Measurements from ENCODE around the gene MSGN1. TPM values are rescaled to one million over a fixed set of nuclear protein-coding genes. Genes with fewer than 3 reads are reported as not detected.

The MSGN1 gene, protein sequence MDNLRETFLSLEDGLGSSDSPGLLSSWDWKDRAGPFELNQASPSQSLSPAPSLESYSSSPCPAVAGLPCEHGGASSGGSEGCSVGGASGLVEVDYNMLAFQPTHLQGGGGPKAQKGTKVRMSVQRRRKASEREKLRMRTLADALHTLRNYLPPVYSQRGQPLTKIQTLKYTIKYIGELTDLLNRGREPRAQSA
- not detected in 2 replicates for total RNA-seq
- polyA plus RNA-seq: not detected in 2 replicates
- not detected in 2 replicates for polyA plus RNA-seq (2011; cell fraction: cytosol; rRNA removed)
- not detected in 2 replicates for polyA plus RNA-seq (2011; cell fraction: nucleus; rRNA removed)
- polyA plus RNA-seq (2012): not detected in 2 replicates
- not detected in 2 replicates for polyA minus RNA-seq
- not detected for polyA minus RNA-seq (2011; cell fraction: cytosol; rRNA and poly(A)+ RNA removed)
- polyA minus RNA-seq (2011; cell fraction: nucleus; rRNA and poly(A)+ RNA removed): not detected in 2 replicates
- Bru-seq, nascent RNA: not detected
- BruChase-seq, experiment 1, labeled RNA remaining after a 6-hour chase: not detected
- not detected for BruChase-seq, experiment 2, labeled RNA remaining after a 2-hour chase
- long read RNA-seq: 0 reads

GRCh38 chr2:17816396-17817245 lies at the start of gene MSGN1:
Gene MSGN1, plus strand, starts transcription at chr2:17816460. Its CDS starts 59 bp downstream, at chr2:17816519.
- BruUV-seq (replicated peaks): no TSS peak
- POLR2A ChIA-PET: no interaction called here
- H4K20me1 ChIP-seq (replicated peaks; ENCODE audit: control insufficient read depth, extremely low read depth, insufficient read depth, low read length): no peaks in the 10 kb centered on the region
- no peak within 1 kb of the TSS for H3K27ac ChIP-seq (ENCODE audit: insufficient read depth, low read depth, low read length)
- FAIRE-seq (no peak), DNase-seq (ENCODE audit: low read depth, low spot score) (no peak)
- dilution Hi-C loops (cut with MboI; ENCODE audit: extremely low pct_ligation_motif_present, low sequenced_read_pairs) (no loop called here), intact Hi-C loops (cut with micrococcal nuclease) (no loop called here)
- no peaks in the 10 kb centered on the region for H3K79me2 ChIP-seq (ENCODE audit: control insufficient read depth, insufficient read depth, low read length)
- H3K36me3 ChIP-seq (ENCODE audit: control insufficient read depth in 2 of 2, extremely low read depth in 1 of 2, insufficient read depth in 2 of 2, low read length in 2 of 2): no peaks in the 10 kb centered on the region
- no peak within 1 kb of the TSS for H3K4me3 ChIP-seq (replicated peaks in 1 of 3; ENCODE audit: insufficient read depth in 1 of 3, low read depth in 1 of 3, low read length in 3 of 3)
- TF ChIP-seq MYC (IDR thresholded peaks at IDR 0.05; ENCODE audit: low read depth, low read length): no peak
- no peak within 1 kb of the TSS for H3K4me2 ChIP-seq (ENCODE audit: insufficient read depth, low read length)
- H3K9ac ChIP-seq (replicated peaks; ENCODE audit: extremely low read depth, insufficient read depth, low read length): no peak within 1 kb of the TSS
- CTCF ChIA-PET: interaction anchor here (0.8 kb wide), 1 partner anchor 29 kb away, joined by 3 read pairs; no protein-coding TSS in a partner anchor
- H3K9me1 ChIP-seq (replicated peaks; ENCODE audit: control insufficient read depth, extremely low read depth, insufficient read depth, low read length): no peaks in the 10 kb centered on the region
- peaks cover 2% of the 10 kb centered on the region for H3K4me1 ChIP-seq (ENCODE audit: control insufficient read depth, extremely low read depth, insufficient read depth, low read length)
- H2AFZ ChIP-seq (ENCODE audit: low read depth, low read length): no peak within 1 kb of the TSS
- peaks cover 0 to 4% of the 10 kb centered on the region in 2 experiments for H3K27me3 ChIP-seq (ENCODE audit: control insufficient read depth in 2 of 2, insufficient read depth in 2 of 2, low read length in 2 of 2)
- H3K9me3 ChIP-seq (replicated peaks; ENCODE audit: control insufficient read depth, insufficient read depth, low read length): no peaks in the 10 kb centered on the region

DNA sequence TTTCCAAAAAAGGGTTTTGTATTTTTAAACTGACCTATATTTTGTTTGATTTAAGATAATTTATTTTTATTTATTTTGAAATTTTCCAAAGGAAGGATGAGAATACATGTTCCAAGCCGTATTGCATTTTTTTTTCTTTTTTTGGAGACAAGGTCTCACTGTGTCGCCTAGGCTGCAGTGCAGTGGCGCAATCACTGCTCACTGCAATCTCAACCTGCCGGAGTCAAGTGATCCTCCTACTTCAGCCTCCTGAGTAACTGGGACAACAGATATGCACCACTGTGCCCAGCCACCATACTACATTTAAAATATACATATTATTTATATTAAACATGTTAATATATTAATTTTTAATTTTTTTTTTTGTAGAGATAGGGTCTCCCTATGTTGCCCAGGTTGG lies 47.4 kb upstream of the MSGN1 start:
- Histone ChIP-seq H3K79me2 (ENCODE audit: control insufficient read depth, insufficient read depth, low read length) (no peaks in the 10 kb centered on the region), H3K9ac (replicated peaks; ENCODE audit: extremely low read depth, insufficient read depth, low read length) (no peak overlapping the region), H3K4me1 (ENCODE audit: control insufficient read depth, extremely low read depth, insufficient read depth, low read length) (no peaks in the 10 kb centered on the region), H3K4me3 (replicated peaks in 1 of 3; ENCODE audit: insufficient read depth in 1 of 3, low read depth in 1 of 3, low read length in 3 of 3) (no peak overlapping the region), H3K4me2 (ENCODE audit: insufficient read depth, low read length) (no peak overlapping the region), H3K36me3 (ENCODE audit: control insufficient read depth in 2 of 2, extremely low read depth in 1 of 2, insufficient read depth in 2 of 2, low read length in 2 of 2) (peaks cover 0 to 11% of the 10 kb centered on the region in 2 experiments), H3K9me3 (replicated peaks; ENCODE audit: control insufficient read depth, insufficient read depth, low read length) (no peaks in the 10 kb centered on the region), H3K9me1 (replicated peaks; ENCODE audit: control insufficient read depth, extremely low read depth, insufficient read depth, low read length) (no peaks in the 10 kb centered on the region), H2AFZ (ENCODE audit: low read depth, low read length) (no peak overlapping the region), H4K20me1 (replicated peaks; ENCODE audit: control insufficient read depth, extremely low read depth, insufficient read depth, low read length) (no peaks in the 10 kb centered on the region), H3K27ac (ENCODE audit: insufficient read depth, low read depth, low read length) (no peak overlapping the region), H3K27me3 (ENCODE audit: control insufficient read depth in 2 of 2, insufficient read depth in 2 of 2, low read length in 2 of 2) (no peaks in the 10 kb centered on the region)
- no peak for DNase-seq (ENCODE audit: low read depth, low spot score)
- BruUV-seq (replicated peaks): no TSS peak
- no peak for FAIRE-seq
- TF ChIP-seq, protein P1, sequence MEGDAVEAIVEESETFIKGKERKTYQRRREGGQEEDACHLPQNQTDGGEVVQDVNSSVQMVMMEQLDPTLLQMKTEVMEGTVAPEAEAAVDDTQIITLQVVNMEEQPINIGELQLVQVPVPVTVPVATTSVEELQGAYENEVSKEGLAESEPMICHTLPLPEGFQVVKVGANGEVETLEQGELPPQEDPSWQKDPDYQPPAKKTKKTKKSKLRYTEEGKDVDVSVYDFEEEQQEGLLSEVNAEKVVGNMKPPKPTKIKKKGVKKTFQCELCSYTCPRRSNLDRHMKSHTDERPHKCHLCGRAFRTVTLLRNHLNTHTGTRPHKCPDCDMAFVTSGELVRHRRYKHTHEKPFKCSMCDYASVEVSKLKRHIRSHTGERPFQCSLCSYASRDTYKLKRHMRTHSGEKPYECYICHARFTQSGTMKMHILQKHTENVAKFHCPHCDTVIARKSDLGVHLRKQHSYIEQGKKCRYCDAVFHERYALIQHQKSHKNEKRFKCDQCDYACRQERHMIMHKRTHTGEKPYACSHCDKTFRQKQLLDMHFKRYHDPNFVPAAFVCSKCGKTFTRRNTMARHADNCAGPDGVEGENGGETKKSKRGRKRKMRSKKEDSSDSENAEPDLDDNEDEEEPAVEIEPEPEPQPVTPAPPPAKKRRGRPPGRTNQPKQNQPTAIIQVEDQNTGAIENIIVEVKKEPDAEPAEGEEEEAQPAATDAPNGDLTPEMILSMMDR (IDR thresholded peaks at IDR 0.05; ENCODE audit: extremely low read depth in 1 of 2, insufficient read depth in 1 of 2, low read depth in 1 of 2, low read length in 2 of 2): no peak
- TF ChIP-seq JUN (IDR thresholded peaks at IDR 0.05; ENCODE audit: borderline replicate concordance, insufficient read depth, insufficient read length, low read depth): no peak
- no peak for TF ChIP-seq POLR2AphosphoS5 (IDR thresholded peaks at IDR 0.05; ENCODE audit: insufficient read depth, low read depth, low read length)
- TF ChIP-seq GATA2 (IDR thresholded peaks at IDR 0.05; ENCODE audit: insufficient read depth, insufficient read length, low read depth, low read length): no peak
- no peak for TF ChIP-seq FOS (IDR thresholded peaks at IDR 0.05; ENCODE audit: borderline replicate concordance, insufficient read depth, low read length)
- TF ChIP-seq MAX (IDR thresholded peaks at IDR 0.05; ENCODE audit: insufficient read depth, insufficient read length): no peak
- TF ChIP-seq POLR2A (IDR thresholded peaks at IDR 0.05; ENCODE audit: low read depth, low read length): no peak
- no peak for TF ChIP-seq EZH2 (IDR thresholded peaks at IDR 0.05; ENCODE audit: borderline replicate concordance, low read depth, low read length, severe bottlenecking)
- TF ChIP-seq MYC (IDR thresholded peaks at IDR 0.05; ENCODE audit: low read depth, low read length): no peak
- ChIA-PET POLR2A (no interaction called here), CTCF (no interaction called here)
- dilution Hi-C loops (cut with MboI; ENCODE audit: extremely low pct_ligation_motif_present, low sequenced_read_pairs) (no loop called here), intact Hi-C loops (cut with micrococcal nuclease) (no loop called here)
